ENCODE data around the gene SPC25.
A peak's percentile ranks its signal among the peaks of the same experiment; 100 is the strongest.

The SPC25 gene

GRCh38 chr2:168915441-168916330, 25.5 kb upstream of the SPC25 start:
- no peak overlapping the region for H3K4me3 ChIP-seq (ENCODE audit: low read length)
- H4K20me1 ChIP-seq (ENCODE audit: insufficient read depth, low read length), result no peaks in the 10 kb centered on the region
- H3K9me3 ChIP-seq (ENCODE audit: insufficient read depth, low read length), result no peaks in the 10 kb centered on the region
- H3K27me3 ChIP-seq (ENCODE audit: low read depth, low read length), result peaks cover 31% of the 10 kb centered on the region
- H3K27ac ChIP-seq (ENCODE audit: low read length), result no peak overlapping the region
- no peaks in the 10 kb centered on the region for H3K79me2 ChIP-seq (ENCODE audit: low read length)
- no peak for TF ChIP-seq EZH2phosphoT487 (IDR thresholded peaks at IDR 0.05; ENCODE audit: low read depth)
- TF ChIP-seq, protein P1, sequence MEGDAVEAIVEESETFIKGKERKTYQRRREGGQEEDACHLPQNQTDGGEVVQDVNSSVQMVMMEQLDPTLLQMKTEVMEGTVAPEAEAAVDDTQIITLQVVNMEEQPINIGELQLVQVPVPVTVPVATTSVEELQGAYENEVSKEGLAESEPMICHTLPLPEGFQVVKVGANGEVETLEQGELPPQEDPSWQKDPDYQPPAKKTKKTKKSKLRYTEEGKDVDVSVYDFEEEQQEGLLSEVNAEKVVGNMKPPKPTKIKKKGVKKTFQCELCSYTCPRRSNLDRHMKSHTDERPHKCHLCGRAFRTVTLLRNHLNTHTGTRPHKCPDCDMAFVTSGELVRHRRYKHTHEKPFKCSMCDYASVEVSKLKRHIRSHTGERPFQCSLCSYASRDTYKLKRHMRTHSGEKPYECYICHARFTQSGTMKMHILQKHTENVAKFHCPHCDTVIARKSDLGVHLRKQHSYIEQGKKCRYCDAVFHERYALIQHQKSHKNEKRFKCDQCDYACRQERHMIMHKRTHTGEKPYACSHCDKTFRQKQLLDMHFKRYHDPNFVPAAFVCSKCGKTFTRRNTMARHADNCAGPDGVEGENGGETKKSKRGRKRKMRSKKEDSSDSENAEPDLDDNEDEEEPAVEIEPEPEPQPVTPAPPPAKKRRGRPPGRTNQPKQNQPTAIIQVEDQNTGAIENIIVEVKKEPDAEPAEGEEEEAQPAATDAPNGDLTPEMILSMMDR (IDR thresholded peaks at IDR 0.05; ENCODE audit: low read depth, low read length), result no peak
- no peak overlapping the region for H3K9ac ChIP-seq (ENCODE audit: low read length)
- no peak overlapping the region for H3K4me2 ChIP-seq (ENCODE audit: low read length)
- H3K36me3 ChIP-seq (replicated peaks; ENCODE audit: low read depth, low read length), result no peaks in the 10 kb centered on the region
- H2AFZ ChIP-seq (ENCODE audit: low read depth, low read length), result no peak overlapping the region
- H3K4me1 ChIP-seq (ENCODE audit: low read length), result peaks cover 9% of the 10 kb centered on the region

DNA sequence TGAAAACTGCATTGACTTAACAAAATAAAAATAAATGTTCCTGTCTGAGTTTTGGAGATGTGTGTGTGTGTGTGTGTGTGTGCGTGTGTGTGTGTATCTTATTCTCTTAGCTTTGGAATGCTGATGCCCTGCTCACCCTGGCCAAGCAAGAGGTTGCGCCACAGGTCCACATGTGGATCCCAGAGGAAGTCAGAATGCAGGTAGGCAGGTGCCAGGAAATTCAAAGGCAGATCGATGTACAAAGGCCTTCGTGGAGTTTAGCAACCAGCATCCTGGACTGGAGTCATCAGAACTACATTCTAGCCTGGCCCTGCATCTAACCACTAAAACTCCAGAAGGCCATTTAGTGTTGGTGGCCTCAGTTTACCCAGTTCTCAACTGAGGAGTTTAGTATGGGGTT, 23.3 kb upstream of the SPC25 start:
- peaks cover 9% of the 10 kb centered on the region for H3K4me1 ChIP-seq (ENCODE audit: low read length)
- no peaks in the 10 kb centered on the region for H3K9me3 ChIP-seq (ENCODE audit: insufficient read depth, low read length)
- H3K9ac ChIP-seq (ENCODE audit: low read length), result no peak overlapping the region
- H4K20me1 ChIP-seq (ENCODE audit: insufficient read depth, low read length), result no peaks in the 10 kb centered on the region
- no peaks in the 10 kb centered on the region for H3K36me3 ChIP-seq (replicated peaks; ENCODE audit: low read depth, low read length)
- H3K4me2 ChIP-seq (ENCODE audit: low read length), result peak overlapping the region; percentile 86
- H3K27ac ChIP-seq (ENCODE audit: low read length), result no peak overlapping the region
- H3K79me2 ChIP-seq (ENCODE audit: low read length), result no peaks in the 10 kb centered on the region
- no peak overlapping the region for H2AFZ ChIP-seq (ENCODE audit: low read depth, low read length)
- H3K4me3 ChIP-seq (ENCODE audit: low read length), result peak overlapping the region; percentile 77
- peaks cover 19% of the 10 kb centered on the region for H3K27me3 ChIP-seq (ENCODE audit: low read depth, low read length)
- no peak for TF ChIP-seq EZH2phosphoT487 (IDR thresholded peaks at IDR 0.05; ENCODE audit: low read depth)
- TF ChIP-seq, protein P1 (IDR thresholded peaks at IDR 0.05; ENCODE audit: low read depth, low read length), result no peak

DNA sequence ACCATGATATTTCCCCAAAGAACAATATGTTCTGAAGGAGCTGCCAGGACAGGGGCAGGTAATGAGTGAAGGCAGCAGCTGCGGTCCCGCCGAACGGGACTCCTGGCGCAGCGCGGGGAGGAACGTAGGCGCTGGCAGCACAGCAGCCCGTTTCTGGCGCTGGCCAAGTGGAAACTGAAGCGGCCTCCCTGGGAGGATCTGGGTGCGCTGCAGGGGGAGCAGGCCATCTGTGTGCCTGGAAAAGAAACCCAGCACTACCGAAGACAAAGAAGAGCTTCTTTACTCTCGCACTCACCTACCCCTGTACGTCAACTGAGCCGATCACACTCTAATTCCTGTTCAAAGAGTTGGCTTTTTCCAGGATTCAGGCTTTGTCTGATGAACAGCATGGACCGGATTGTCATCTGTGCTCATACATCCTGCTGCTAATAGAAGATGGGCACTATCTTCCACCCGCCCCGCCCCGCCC, 22.7 kb upstream of the SPC25 start:
- Histone ChIP-seq H3K79me2 (ENCODE audit: low read length) (no peaks in the 10 kb centered on the region), H3K4me3 (ENCODE audit: low read length) (peak overlapping the region; percentile 77), H3K36me3 (replicated peaks; ENCODE audit: low read depth, low read length) (no peaks in the 10 kb centered on the region), H3K27ac (ENCODE audit: low read length) (no peak overlapping the region), H4K20me1 (ENCODE audit: insufficient read depth, low read length) (no peaks in the 10 kb centered on the region), H3K9ac (ENCODE audit: low read length) (peak overlapping the region; percentile 17; the same call in 1 of the 2 replicates), H3K9me3 (ENCODE audit: insufficient read depth, low read length) (no peaks in the 10 kb centered on the region), H3K27me3 (ENCODE audit: low read depth, low read length) (peaks cover 18% of the 10 kb centered on the region), H2AFZ (ENCODE audit: low read depth, low read length) (0 out of 2 replicates have a peak overlapping the region, but pooled peaks have one; percentile 19), H3K4me2 (ENCODE audit: low read length) (peak overlapping the region; percentile 86), H3K4me1 (ENCODE audit: low read length) (peaks cover 9% of the 10 kb centered on the region)
- no peak for TF ChIP-seq EZH2phosphoT487 (IDR thresholded peaks at IDR 0.05; ENCODE audit: low read depth)
- TF ChIP-seq, protein P1 (IDR thresholded peaks at IDR 0.05; ENCODE audit: low read depth, low read length), result no peak

DNA sequence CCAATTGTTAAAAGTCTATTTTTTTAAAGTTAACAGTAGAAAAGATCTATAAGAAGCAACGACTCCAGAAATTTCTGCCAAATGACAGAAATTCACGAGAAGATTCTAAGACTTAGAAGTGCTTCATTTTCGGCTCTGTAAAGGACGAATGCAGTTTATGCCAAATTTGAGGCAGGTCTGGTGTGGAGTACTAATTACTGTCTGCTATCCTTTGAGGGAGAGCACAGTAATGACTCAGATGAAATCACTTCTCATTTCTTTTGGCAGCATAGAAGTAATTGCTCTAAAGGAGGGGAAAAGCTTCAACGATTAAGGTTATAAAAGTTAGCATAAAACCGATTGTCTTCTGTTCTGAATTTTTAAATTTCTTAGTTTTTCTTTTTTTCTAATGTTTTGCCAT, 22.2 kb upstream of the SPC25 start:
- Histone ChIP-seq H3K9ac (ENCODE audit: low read length) (peak overlapping the region; percentile 17; the same call in 1 of the 2 replicates), H3K4me1 (ENCODE audit: low read length) (peaks cover 9% of the 10 kb centered on the region), H3K79me2 (ENCODE audit: low read length) (no peaks in the 10 kb centered on the region), H3K36me3 (replicated peaks; ENCODE audit: low read depth, low read length) (no peaks in the 10 kb centered on the region), H3K27ac (ENCODE audit: low read length) (no peak overlapping the region), H4K20me1 (ENCODE audit: insufficient read depth, low read length) (no peaks in the 10 kb centered on the region), H3K9me3 (ENCODE audit: insufficient read depth, low read length) (no peaks in the 10 kb centered on the region), H3K4me2 (ENCODE audit: low read length) (peak overlapping the region; percentile 86), H2AFZ (ENCODE audit: low read depth, low read length) (0 out of 2 replicates have a peak overlapping the region, but pooled peaks have one; percentile 19), H3K4me3 (ENCODE audit: low read length) (peak overlapping the region; percentile 77), H3K27me3 (ENCODE audit: low read depth, low read length) (peaks cover 18% of the 10 kb centered on the region)
- TF ChIP-seq EZH2phosphoT487 (IDR thresholded peaks at IDR 0.05; ENCODE audit: low read depth), result no peak
- TF ChIP-seq, protein P1 (IDR thresholded peaks at IDR 0.05; ENCODE audit: low read depth, low read length), result no peak
